Bronchial epithelial cell (primary cell): Measurements from ENCODE around the gene SMIM15. TPM values are rescaled to one million over a fixed set of nuclear protein-coding genes. Genes with fewer than 3 reads are reported as not detected.

Source experiments
- DNase-seq: peaks from one replicate; pipeline ENCODE4 v3.0.0-alpha.2; 2010; ENCODE audit warnings: low read depth
- FAIRE-seq: peaks from 2 replicates; lab custom pipeline; 2011; peaks lifted over from hg19 to GRCh38; lab: Jason Lieb, UNC
- H3K27me3 ChIP-seq: 2 replicates; pipeline ENCODE4 v1.5.1; 2011; ENCODE audit warnings: low read length; ENCODE audit not compliant: control insufficient read depth, insufficient read depth
- H3K36me3 ChIP-seq: 2 replicates; pipeline ENCODE4 v1.5.1; 2011; ENCODE audit warnings: low read length; ENCODE audit not compliant: control insufficient read depth, insufficient read depth
- H3K4me3 ChIP-seq: 2 replicates; pipeline ENCODE4 v1.5.1; 2011; ENCODE audit warnings: mild to moderate bottlenecking, low read depth, low read length, control low read depth
- total RNA-seq: library from RNA; depleted of rRNA; stranded (reverse); fragments of >200 nt; gene quantifications from 2 replicates; pipeline ENCODE4 v1.2.1, GENCODE V29; 2014
- TF ChIP-seq, protein P1 (sequence below): IDR thresholded peaks from 2 replicates; pipeline ENCODE4 v1.5.1; 2011; ENCODE audit warnings: mild to moderate bottlenecking, moderate library complexity, low read length, control low read depth, inconsistent platforms; ENCODE audit not compliant: insufficient read depth, severe bottlenecking

The SMIM15 gene
- total RNA-seq, 1 donor from 2014 or later, result 104 TPM

DNA sequence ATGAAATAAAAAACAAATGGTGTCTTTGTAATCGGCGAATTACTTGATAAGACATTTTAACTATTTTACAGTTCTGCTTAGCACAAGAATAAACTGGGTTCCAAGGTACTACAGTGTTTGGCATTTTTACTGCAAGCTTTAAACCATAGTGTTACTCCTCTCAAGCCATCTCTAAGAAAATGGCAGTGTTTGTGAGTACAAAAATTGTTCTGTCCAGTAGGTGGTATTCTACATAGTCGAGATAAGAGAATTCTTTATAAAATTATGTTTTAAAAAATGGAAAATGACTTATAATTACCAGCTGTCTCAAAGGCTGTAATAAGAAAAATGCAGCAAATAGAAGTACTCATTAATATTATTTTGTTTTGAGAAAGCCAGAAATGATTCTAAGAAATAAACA lies 3.2 kb downstream of the SMIM15 start:
- FAIRE-seq (no peak), DNase-seq (no peak)
- TF ChIP-seq, protein P1, sequence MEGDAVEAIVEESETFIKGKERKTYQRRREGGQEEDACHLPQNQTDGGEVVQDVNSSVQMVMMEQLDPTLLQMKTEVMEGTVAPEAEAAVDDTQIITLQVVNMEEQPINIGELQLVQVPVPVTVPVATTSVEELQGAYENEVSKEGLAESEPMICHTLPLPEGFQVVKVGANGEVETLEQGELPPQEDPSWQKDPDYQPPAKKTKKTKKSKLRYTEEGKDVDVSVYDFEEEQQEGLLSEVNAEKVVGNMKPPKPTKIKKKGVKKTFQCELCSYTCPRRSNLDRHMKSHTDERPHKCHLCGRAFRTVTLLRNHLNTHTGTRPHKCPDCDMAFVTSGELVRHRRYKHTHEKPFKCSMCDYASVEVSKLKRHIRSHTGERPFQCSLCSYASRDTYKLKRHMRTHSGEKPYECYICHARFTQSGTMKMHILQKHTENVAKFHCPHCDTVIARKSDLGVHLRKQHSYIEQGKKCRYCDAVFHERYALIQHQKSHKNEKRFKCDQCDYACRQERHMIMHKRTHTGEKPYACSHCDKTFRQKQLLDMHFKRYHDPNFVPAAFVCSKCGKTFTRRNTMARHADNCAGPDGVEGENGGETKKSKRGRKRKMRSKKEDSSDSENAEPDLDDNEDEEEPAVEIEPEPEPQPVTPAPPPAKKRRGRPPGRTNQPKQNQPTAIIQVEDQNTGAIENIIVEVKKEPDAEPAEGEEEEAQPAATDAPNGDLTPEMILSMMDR, result no peak
- Histone ChIP-seq H3K36me3 (peaks cover 1% of the 10 kb centered on the region), H3K27me3 (no peaks in the 10 kb centered on the region), H3K4me3 (no peak overlapping the region)

DNA sequence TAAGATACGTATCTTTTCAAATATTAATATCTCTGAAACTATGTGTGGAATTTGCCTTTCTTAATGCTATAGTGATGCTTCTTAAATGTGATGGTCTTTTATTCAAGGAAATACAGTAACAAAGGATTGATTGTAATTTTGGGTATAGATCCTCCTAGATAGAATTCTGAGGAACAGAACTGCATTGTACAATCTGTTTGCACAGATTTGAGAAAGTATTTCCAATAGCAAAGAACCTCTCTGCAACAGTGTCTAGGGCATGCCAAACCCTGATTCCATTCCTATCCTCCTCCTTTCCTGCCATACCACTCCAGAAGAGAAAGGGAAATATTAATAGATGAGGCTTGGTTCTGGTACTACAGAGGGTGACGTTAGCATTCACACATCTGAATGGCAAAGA lies 10.4 kb downstream of the SMIM15 start:
- Histone ChIP-seq H3K4me3 (no peak overlapping the region), H3K36me3 (no peaks in the 10 kb centered on the region), H3K27me3 (no peaks in the 10 kb centered on the region)
- FAIRE-seq (no peak), DNase-seq (no peak)
- TF ChIP-seq, protein P1, result no peak

DNA sequence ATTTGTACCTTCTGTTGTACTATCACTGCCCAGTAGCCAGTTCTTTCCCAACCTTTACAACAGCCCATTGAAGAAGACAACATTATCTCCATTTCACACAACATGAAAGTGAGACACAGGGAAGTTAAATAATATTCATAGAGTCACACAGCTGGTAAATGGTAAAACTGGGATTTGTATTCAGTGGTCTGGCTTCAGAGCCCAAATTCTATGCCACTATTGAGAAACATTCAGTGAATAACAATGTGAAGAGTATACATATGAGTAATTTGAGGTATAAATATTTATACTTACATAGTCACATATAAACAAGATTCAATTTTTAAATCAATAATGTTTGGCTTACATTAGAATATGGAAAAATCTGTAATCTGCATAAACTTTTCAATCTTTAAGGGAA lies 13.8 kb downstream of the SMIM15 start:
- Histone ChIP-seq H3K27me3 (no peaks in the 10 kb centered on the region), H3K36me3 (no peaks in the 10 kb centered on the region), H3K4me3 (no peak overlapping the region)
- TF ChIP-seq, protein P1, result no peak
- no peak for DNase-seq
- FAIRE-seq, result no peak

DNA sequence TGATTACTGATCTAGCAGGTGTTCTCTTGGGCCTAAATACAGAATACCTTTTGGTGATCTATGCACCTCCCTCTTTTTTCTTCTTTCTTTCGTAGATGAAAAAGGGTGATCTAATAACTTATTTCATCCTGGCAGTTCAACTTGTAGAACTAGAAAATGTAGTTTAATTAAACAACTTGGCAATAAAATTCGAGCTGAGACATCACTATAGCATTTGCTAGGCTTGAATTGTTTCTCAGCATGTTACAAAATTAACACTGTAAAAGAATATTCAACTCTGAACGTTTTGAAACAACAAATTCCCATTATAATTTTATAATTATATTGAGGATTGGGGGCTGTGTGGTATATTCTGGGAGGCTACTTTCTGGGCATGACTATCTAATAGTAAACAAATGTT lies 19.5 kb downstream of the SMIM15 start:
- no peaks in the 10 kb centered on the region for H3K27me3 ChIP-seq
- DNase-seq (no peak), FAIRE-seq (no peak)
- no peaks in the 10 kb centered on the region for H3K36me3 ChIP-seq
- no peak overlapping the region for H3K4me3 ChIP-seq
- TF ChIP-seq, protein P1, result no peak

DNA sequence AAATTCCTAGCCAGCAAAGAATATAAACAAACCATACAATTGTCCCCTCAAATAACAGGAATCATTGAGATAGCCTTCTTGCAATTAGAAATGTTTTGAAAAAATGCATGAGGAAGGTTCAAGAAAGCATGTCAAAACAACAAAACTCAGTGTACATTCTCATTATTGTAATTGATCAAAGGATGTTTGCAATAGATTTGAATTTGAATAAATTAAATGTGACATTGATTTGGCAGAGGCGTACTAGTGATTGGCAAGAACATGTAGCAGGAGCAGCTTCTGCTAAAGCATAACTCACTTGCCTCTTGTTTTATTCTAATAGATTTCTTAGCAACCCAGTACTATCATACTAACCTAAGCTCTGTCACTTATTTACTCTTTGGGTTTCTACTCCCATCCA lies 19.9 kb downstream of the SMIM15 start:
- TF ChIP-seq, protein P1, result no peak
- Histone ChIP-seq H3K27me3 (no peaks in the 10 kb centered on the region), H3K36me3 (no peaks in the 10 kb centered on the region), H3K4me3 (no peak overlapping the region)
- no peak for FAIRE-seq
- DNase-seq, result no peak

DNA sequence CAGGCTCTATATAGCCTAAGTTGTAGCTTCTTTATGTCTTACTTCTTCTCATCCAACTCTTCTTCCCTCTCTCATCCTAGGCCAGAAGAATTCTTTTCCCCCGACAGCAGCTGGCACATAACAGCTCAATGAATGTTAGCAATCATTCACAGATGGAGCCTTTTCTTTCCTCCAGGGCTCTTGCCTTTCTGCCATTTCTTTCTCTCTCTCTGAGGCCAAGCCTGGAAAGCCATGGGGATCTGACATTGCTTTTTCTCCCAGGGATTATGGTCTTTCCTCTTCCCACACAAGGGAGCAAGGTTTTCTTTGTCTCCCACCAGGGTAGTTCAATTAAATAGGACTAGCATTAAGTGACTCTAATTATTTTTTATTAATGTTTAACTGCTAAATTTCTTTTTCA lies 20.5 kb downstream of the SMIM15 start:
- no peak for DNase-seq
- H3K27me3 ChIP-seq, result no peaks in the 10 kb centered on the region
- no peak for FAIRE-seq
- no peaks in the 10 kb centered on the region for H3K36me3 ChIP-seq
- H3K4me3 ChIP-seq, result no peak overlapping the region
- TF ChIP-seq, protein P1, result no peak
